Urinary bladder (tissue), 4 donors: Measurements from ENCODE around the gene AS3MT. TPM values are rescaled to one million over a fixed set of nuclear protein-coding genes. Genes with fewer than 3 reads are reported as not detected.
A peak's percentile ranks its signal among the peaks of the same experiment; 100 is the strongest.
"Not testable (repeated sequence)": the region's sequence is repeated elsewhere in the genome, so short reads cannot be mapped to it uniquely, and the experiment has no call there.

Experiments
- DNase-seq: peaks from one replicate; pipeline ENCODE4 v3.0.0-alpha.2; 2015; ENCODE audit errors: extremely low spot score
- H3K27ac ChIP-seq: one replicate; pipeline ENCODE4 v1.5.1; 2013; ENCODE audit warnings: low read depth, mild to moderate bottlenecking, moderate library complexity
- H3K36me3 ChIP-seq: one replicate; pipeline ENCODE4 v1.6.1; 2013; ENCODE audit warnings: mild to moderate bottlenecking, moderate library complexity; ENCODE audit not compliant: insufficient read depth
- H3K4me1 ChIP-seq: one replicate; pipeline ENCODE4 v1.6.1; 2013; ENCODE audit warnings: mild to moderate bottlenecking, moderate library complexity; ENCODE audit not compliant: insufficient read depth
- H3K4me3 ChIP-seq: one replicate; pipeline ENCODE4 v1.5.1; 2013; ENCODE audit warnings: low read depth, low read length
- WGBS: extraction: QIAGEN DNeasy Blood & Tissue Kit; methylation state at CpG from one replicate; pipeline ENCODE4 v1.1.7; 2013; 5-methylcytosine and 5-hydroxymethylcytosine counted together
- polyA plus RNA-seq: library from polyadenylated mRNA; stranded (reverse); fragments of 200-250 nt; gene quantifications from one replicate; pipeline ENCODE4 v1.2.3, GENCODE V29; 2013
- total RNA-seq: library from RNA; depleted of rRNA; stranded (reverse); fragments of >200 nt; gene quantifications from one replicate; pipeline ENCODE4 v1.2.3, GENCODE V29; 2014
- donor health status: healthy with polysubstance abuse.
- donor health status: healthy.

AS3MT gene
- total RNA-seq (4.1 TPM), polyA plus RNA-seq (3.9 TPM)

GRCh38 chr10:102869258-102870198 lies at the start of gene AS3MT:
Gene AS3MT (plus strand): TSS chr10:102869470. CDS start chr10:102869593, 123 bp downstream.
- Histone ChIP-seq H3K4me1 (no peaks in the 10 kb centered on the region), H3K36me3 (no peaks in the 10 kb centered on the region), H3K4me3 (peak within 1 kb of the TSS; percentile 42), H3K27ac (no peak within 1 kb of the TSS)
- DNase-seq = no peak
- 6% methylated on average over 62 of the region's 63 CpGs for whole genome bisulfite sequencing

GRCh38 chr10:102820008-102820407 lies 49.3 kb upstream of the AS3MT start:
- H3K4me3 ChIP-seq, H3K36me3 ChIP-seq, H3K27ac ChIP-seq, DNase-seq, H3K4me1 ChIP-seq: not testable (repeated sequence)
- WGBS = 96% methylated on average over 5 of the region's 5 CpGs

GRCh38 chr10:102822222-102822621 lies 47.0 kb upstream of the AS3MT start:
- H3K36me3 ChIP-seq = no peaks in the 10 kb centered on the region
- 92% methylated on average over 12 of the region's 12 CpGs for WGBS

GRCh38 chr10:102824664-102825063 lies 44.6 kb upstream of the AS3MT start:
- Histone ChIP-seq H3K4me3 (no peak overlapping the region), H3K36me3 (no peaks in the 10 kb centered on the region), H3K4me1 (no peaks in the 10 kb centered on the region), H3K27ac (no peak overlapping the region)
- WGBS = 92% methylated on average over 4 of the region's 4 CpGs
- DNase-seq = no peak

More at GRCh38 chr10:102822222-102822621, 47.0 kb upstream of the AS3MT start:
- Histone ChIP-seq H3K4me3 (no peak overlapping the region), H3K4me1 (no peaks in the 10 kb centered on the region), H3K27ac (no peak overlapping the region)
- no peak for DNase-seq

GRCh38 chr10:102826148-102826796 lies 43.0 kb upstream of the AS3MT start:
- WGBS = 89% methylated on average over 9 of the region's 9 CpGs
- Histone ChIP-seq H3K4me3 (no peak overlapping the region), H3K4me1 (no peaks in the 10 kb centered on the region), H3K36me3 (no peaks in the 10 kb centered on the region), H3K27ac (no peak overlapping the region)
- DNase-seq = no peak

- no peak for DNase-seq
- WGBS = 85% methylated on average over 5 of the region's 5 CpGs
- no peak overlapping the region for H3K27ac ChIP-seq
Observed at GRCh38 chr10:102827597-102827975, 41.7 kb upstream of the AS3MT start.

GRCh38 chr10:102831322-102832071 lies 37.8 kb upstream of the AS3MT start:
- Histone ChIP-seq H3K4me1 (no peaks in the 10 kb centered on the region), H3K27ac (no peak overlapping the region), H3K36me3 (no peaks in the 10 kb centered on the region), H3K4me3 (no peak overlapping the region)
- DNase-seq = no peak
- WGBS = 71% methylated on average over 16 of the region's 16 CpGs

More at GRCh38 chr10:102827597-102827975, 41.7 kb upstream of the AS3MT start:
- H3K36me3 ChIP-seq = no peaks in the 10 kb centered on the region
- H3K4me3 ChIP-seq = no peak overlapping the region
- H3K4me1 ChIP-seq = no peaks in the 10 kb centered on the region

GRCh38 chr10:102832248-102832647 lies 37.0 kb upstream of the AS3MT start:
- DNase-seq = no peak
- H3K27ac ChIP-seq = no peak overlapping the region
- H3K36me3 ChIP-seq = no peaks in the 10 kb centered on the region
- WGBS = 87% methylated on average over 14 of the region's 14 CpGs
- no peaks in the 10 kb centered on the region for H3K4me1 ChIP-seq
- H3K4me3 ChIP-seq = no peak overlapping the region

GRCh38 chr10:102832987-102833386 lies 36.3 kb upstream of the AS3MT start:
- Histone ChIP-seq H3K27ac (no peak overlapping the region), H3K36me3 (no peaks in the 10 kb centered on the region), H3K4me3 (no peak overlapping the region), H3K4me1 (no peaks in the 10 kb centered on the region)
- DNase-seq = no peak
- 89% methylated on average over 4 of the region's 4 CpGs for WGBS

GRCh38 chr10:102834143-102834542 lies 35.1 kb upstream of the AS3MT start:
- WGBS = 50% methylated on average over 9 of the region's 9 CpGs
- H3K36me3 ChIP-seq = no peaks in the 10 kb centered on the region
- no peak for DNase-seq
- no peak overlapping the region for H3K27ac ChIP-seq
- no peak overlapping the region for H3K4me3 ChIP-seq
- H3K4me1 ChIP-seq = no peaks in the 10 kb centered on the region

GRCh38 chr10:102835007-102835482 lies 34.2 kb upstream of the AS3MT start:
- WGBS = 62% methylated on average over 11 of the region's 11 CpGs
- no peak for DNase-seq

GRCh38 chr10:102837230-102837721 lies 32.0 kb upstream of the AS3MT start, which contains the start of gene CYP17A1:
Gene CYP17A1 (minus strand): TSS chr10:102837413. CDS start chr10:102837361, 52 bp downstream.
- Histone ChIP-seq H3K4me1 (no peaks in the 10 kb centered on the region), H3K36me3 (no peaks in the 10 kb centered on the region), H3K4me3 (no peak within 1 kb of the TSS), H3K27ac (no peak within 1 kb of the TSS)
- 53% methylated on average over 5 of the region's 5 CpGs for WGBS
- DNase-seq = no peak

More at GRCh38 chr10:102835007-102835482, 34.2 kb upstream of the AS3MT start:
- H3K36me3 ChIP-seq = no peaks in the 10 kb centered on the region
- no peak overlapping the region for H3K4me3 ChIP-seq
- H3K27ac ChIP-seq = no peak overlapping the region
- H3K4me1 ChIP-seq = no peaks in the 10 kb centered on the region

- DNase-seq, H3K36me3 ChIP-seq, H3K4me3 ChIP-seq, H3K4me1 ChIP-seq, H3K27ac ChIP-seq: not testable (repeated sequence)
- WGBS = 85% methylated on average over 9 of the region's 9 CpGs
Observed at GRCh38 chr10:102838276-102838927, 30.9 kb upstream of the AS3MT start.
